ENCODE data around the gene KRTAP4-12.

GRCh38 chr17:41118721-41119120 is 5.3 kb downstream of the KRTAP4-12 start:
- TF ChIP-seq POLR2A (IDR thresholded peaks at IDR 0.05; ENCODE audit: extremely low read depth, insufficient read length) (no peak), MAX (IDR thresholded peaks at IDR 0.05; ENCODE audit: low read depth, low read length) (no peak)
- TF ChIP-seq, protein P1, sequence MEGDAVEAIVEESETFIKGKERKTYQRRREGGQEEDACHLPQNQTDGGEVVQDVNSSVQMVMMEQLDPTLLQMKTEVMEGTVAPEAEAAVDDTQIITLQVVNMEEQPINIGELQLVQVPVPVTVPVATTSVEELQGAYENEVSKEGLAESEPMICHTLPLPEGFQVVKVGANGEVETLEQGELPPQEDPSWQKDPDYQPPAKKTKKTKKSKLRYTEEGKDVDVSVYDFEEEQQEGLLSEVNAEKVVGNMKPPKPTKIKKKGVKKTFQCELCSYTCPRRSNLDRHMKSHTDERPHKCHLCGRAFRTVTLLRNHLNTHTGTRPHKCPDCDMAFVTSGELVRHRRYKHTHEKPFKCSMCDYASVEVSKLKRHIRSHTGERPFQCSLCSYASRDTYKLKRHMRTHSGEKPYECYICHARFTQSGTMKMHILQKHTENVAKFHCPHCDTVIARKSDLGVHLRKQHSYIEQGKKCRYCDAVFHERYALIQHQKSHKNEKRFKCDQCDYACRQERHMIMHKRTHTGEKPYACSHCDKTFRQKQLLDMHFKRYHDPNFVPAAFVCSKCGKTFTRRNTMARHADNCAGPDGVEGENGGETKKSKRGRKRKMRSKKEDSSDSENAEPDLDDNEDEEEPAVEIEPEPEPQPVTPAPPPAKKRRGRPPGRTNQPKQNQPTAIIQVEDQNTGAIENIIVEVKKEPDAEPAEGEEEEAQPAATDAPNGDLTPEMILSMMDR (IDR thresholded peaks at IDR 0.05; ENCODE audit: low read depth, low read length) = no peak

All from NB4 (cell line).